ENCODE measurements around the gene RPS6KC1. TPM values are rescaled to one million over a fixed set of nuclear protein-coding genes. Genes with fewer than 3 reads are reported as not detected.

RPS6KC1 gene
- total and polyA plus RNA-seq, 7 experiments from 2014 or later = 5.4 to 18.9 (median 11.5) TPM

DNA sequence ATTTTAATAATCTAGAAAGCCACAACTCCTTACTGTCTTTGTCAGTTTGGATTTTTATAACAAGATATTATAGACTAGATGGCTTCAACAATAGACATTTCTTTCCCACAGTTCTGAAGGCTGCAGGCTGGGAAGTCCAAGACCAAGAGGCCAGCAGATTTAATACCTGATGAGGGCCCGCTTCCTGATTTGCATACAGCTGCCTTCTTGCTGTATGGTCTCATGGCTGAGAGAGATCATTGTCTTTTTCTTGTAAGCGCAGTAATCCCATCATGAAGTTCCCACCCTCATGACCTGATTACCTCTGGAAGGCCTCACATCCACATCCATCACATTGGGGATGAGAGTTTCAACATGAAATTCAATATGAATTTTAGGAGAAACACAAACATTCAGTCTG is 9.8 kb downstream of the RPS6KC1 start:
- CTCF ChIA-PET = no interaction called here
- H3K4me1 Mint-ChIP-seq = peaks cover 0 to 32% (median 10%) of the 10 kb centered on the region in 7 donors

DNA sequence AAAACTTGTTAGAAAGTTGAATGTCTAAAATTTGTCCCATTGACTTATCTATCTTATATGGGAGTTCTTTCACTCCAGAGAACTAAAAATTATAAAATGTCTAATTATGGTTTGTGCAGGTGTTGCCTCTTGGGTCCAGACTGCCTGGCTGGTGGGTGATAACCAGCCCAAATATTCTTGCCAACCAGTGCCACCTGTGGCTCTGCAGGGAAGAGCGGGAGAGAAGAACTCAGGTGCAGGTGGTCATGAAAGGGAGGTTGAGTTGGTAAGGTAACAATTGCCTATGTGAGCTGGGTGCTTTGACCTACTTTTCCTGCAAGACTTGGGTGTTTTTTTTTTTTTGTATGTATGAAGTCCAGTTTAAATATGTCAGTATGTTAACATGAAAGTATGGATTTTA is 10.2 kb downstream of the RPS6KC1 start:
- no peak overlapping the region for H3K27ac Mint-ChIP-seq
- ATAC-seq (no peak), DNase-seq (no peak)
- no peak overlapping the region for H3K27ac ChIP-seq (ENCODE audit: low read depth, low read length)
- peaks cover 0 to 3% of the 10 kb centered on the region in 2 donors for H3K4me1 ChIP-seq (ENCODE audit: control insufficient read depth in 2 of 2, insufficient read depth in 2 of 2, low read length in 2 of 2)
- peaks cover 0 to 30% (median 11%) of the 10 kb centered on the region in 7 donors for H3K4me1 Mint-ChIP-seq
- ChIA-PET POLR2A (no interaction called here), CTCF (no interaction called here)
- no peak overlapping the region for H3K4me3 ChIP-seq (ENCODE audit: low read length)
- no peaks in the 10 kb centered on the region for H3K9me3 ChIP-seq (ENCODE audit: control insufficient read depth in 2 of 3, low read length in 3 of 3)
- H3K4me3 Mint-ChIP-seq = no peak overlapping the region
- no peaks in the 10 kb centered on the region for H3K27me3 Mint-ChIP-seq
- H3K27me3 ChIP-seq (ENCODE audit: control insufficient read depth in 2 of 2, insufficient read depth in 2 of 2, low read length in 2 of 2) = no peaks in the 10 kb centered on the region
- peaks cover 0 to 23% (median 9%) of the 10 kb centered on the region in 5 donors for H3K36me3 Mint-ChIP-seq
- intact Hi-C loops (cut with micrococcal nuclease) = no loop called here
- no peaks in the 10 kb centered on the region for H3K36me3 ChIP-seq (ENCODE audit: control insufficient read depth in 2 of 3, insufficient read depth in 3 of 3, low read length in 3 of 3)
- H3K9me3 Mint-ChIP-seq = peaks cover 0 to 3% (median 0%) of the 10 kb centered on the region in 11 donors

More for the DNA sequence above, 9.8 kb downstream of the RPS6KC1 start:
- Mint-ChIP-seq H3K36me3 (peaks cover 0 to 23% (median 9%) of the 10 kb centered on the region in 5 donors), H3K4me3 (no peak overlapping the region), H3K27me3 (no peaks in the 10 kb centered on the region), H3K27ac (no peak overlapping the region), H3K9me3 (peaks cover 0 to 3% (median 0%) of the 10 kb centered on the region in 11 donors)
- no peak overlapping the region for H3K4me3 ChIP-seq (ENCODE audit: low read length)
- no peak for ATAC-seq
- no peak for DNase-seq
- no peaks in the 10 kb centered on the region for H3K27me3 ChIP-seq (ENCODE audit: control insufficient read depth in 2 of 2, insufficient read depth in 2 of 2, low read length in 2 of 2)
- H3K9me3 ChIP-seq (ENCODE audit: control insufficient read depth in 2 of 3, low read length in 3 of 3) = no peaks in the 10 kb centered on the region
- peaks cover 0 to 3% of the 10 kb centered on the region in 2 donors for H3K4me1 ChIP-seq (ENCODE audit: control insufficient read depth in 2 of 2, insufficient read depth in 2 of 2, low read length in 2 of 2)
- intact Hi-C loops (cut with micrococcal nuclease) = no loop called here
- POLR2A ChIA-PET = no interaction called here
- H3K36me3 ChIP-seq (ENCODE audit: control insufficient read depth in 2 of 3, insufficient read depth in 3 of 3, low read length in 3 of 3) = no peaks in the 10 kb centered on the region
- no peak overlapping the region for H3K27ac ChIP-seq (ENCODE audit: low read depth, low read length)

DNA sequence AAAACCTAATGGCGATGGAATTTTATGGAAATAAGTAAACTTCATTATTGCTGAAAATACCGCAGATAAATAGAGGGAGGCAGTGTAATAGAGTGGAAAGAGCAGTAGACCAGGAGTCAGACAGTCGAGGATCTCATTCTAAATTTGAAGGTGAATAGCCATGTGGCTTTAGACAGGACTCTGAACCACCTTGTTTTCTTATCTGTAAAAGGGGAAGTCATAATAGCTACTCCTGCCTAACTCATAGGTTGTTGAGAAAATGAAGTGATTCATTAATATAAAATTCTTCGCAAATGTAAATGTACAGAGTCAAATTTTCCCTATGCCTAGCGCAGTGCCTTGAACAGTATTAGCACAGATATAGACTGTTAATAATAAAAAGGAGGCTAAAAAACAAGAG is 14.8 kb downstream of the RPS6KC1 start:
- intact Hi-C loops (cut with micrococcal nuclease) = no loop called here
- CTCF ChIA-PET = no interaction called here
- no peak for DNase-seq
- no peak overlapping the region for H3K27ac ChIP-seq (ENCODE audit: low read depth, low read length)
- no peaks in the 10 kb centered on the region for H3K27me3 ChIP-seq (ENCODE audit: control insufficient read depth in 2 of 2, insufficient read depth in 2 of 2, low read length in 2 of 2)
- H3K4me3 ChIP-seq (ENCODE audit: low read length) = no peak overlapping the region
- no peaks in the 10 kb centered on the region for H3K27me3 Mint-ChIP-seq
- H3K4me1 Mint-ChIP-seq = peaks cover 7 to 23% (median 12%) of the 10 kb centered on the region in 7 donors
- H3K36me3 ChIP-seq (ENCODE audit: control insufficient read depth in 2 of 3, insufficient read depth in 3 of 3, low read length in 3 of 3) = no peaks in the 10 kb centered on the region
- no peak overlapping the region for H3K4me3 Mint-ChIP-seq
- no peaks in the 10 kb centered on the region for H3K9me3 ChIP-seq (ENCODE audit: control insufficient read depth in 2 of 3, low read length in 3 of 3)
- ATAC-seq = no peak
- peaks cover 0 to 7% of the 10 kb centered on the region in 2 donors for H3K4me1 ChIP-seq (ENCODE audit: control insufficient read depth in 2 of 2, insufficient read depth in 2 of 2, low read length in 2 of 2)
- H3K27ac Mint-ChIP-seq = peak overlapping the region in 1 of 9 donors; percentile 67
- POLR2A ChIA-PET = no interaction called here
- peaks cover 0 to 18% (median 5%) of the 10 kb centered on the region in 5 donors for H3K36me3 Mint-ChIP-seq
- H3K9me3 Mint-ChIP-seq = no peaks in the 10 kb centered on the region

DNA sequence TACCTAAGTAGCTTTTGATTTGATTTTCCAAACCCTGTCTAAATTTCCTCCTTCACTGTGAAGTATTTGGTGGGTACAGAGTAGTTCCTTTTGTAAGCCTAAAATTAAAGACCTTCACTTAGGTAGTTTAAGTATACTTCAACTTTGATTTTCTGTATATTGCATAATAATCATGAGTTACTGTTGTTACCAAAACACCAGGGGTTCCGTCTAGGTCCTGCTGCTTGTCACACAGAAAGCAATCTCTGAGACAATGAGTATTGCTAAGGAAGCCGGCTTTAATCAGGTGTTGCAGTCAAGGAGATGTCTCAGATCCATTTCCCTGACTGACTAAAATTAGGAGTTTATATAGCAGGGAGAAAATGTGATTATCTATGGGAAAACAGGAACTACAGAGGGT is 15.3 kb downstream of the RPS6KC1 start:
- H3K36me3 Mint-ChIP-seq = peaks cover 0 to 12% (median 1%) of the 10 kb centered on the region in 5 donors
- ChIA-PET POLR2A (no interaction called here), CTCF (no interaction called here)
- H3K27me3 Mint-ChIP-seq = no peaks in the 10 kb centered on the region
- H3K27ac Mint-ChIP-seq = no peak overlapping the region
- Histone ChIP-seq H3K27me3 (ENCODE audit: control insufficient read depth in 2 of 2, insufficient read depth in 2 of 2, low read length in 2 of 2) (no peaks in the 10 kb centered on the region), H3K9me3 (ENCODE audit: control insufficient read depth in 2 of 3, low read length in 3 of 3) (no peaks in the 10 kb centered on the region), H3K36me3 (ENCODE audit: control insufficient read depth in 2 of 3, insufficient read depth in 3 of 3, low read length in 3 of 3) (no peaks in the 10 kb centered on the region), H3K27ac (ENCODE audit: low read depth, low read length) (no peak overlapping the region), H3K4me3 (ENCODE audit: low read length) (no peak overlapping the region), H3K4me1 (ENCODE audit: control insufficient read depth in 2 of 2, insufficient read depth in 2 of 2, low read length in 2 of 2) (peaks cover 0 to 7% of the 10 kb centered on the region in 2 donors)
- no peak overlapping the region for H3K4me3 Mint-ChIP-seq
- intact Hi-C loops (cut with micrococcal nuclease) = no loop called here
- DNase-seq (no peak), ATAC-seq (no peak)
- H3K9me3 Mint-ChIP-seq = no peaks in the 10 kb centered on the region
- peaks cover 7 to 19% (median 12%) of the 10 kb centered on the region in 7 donors for H3K4me1 Mint-ChIP-seq

DNA sequence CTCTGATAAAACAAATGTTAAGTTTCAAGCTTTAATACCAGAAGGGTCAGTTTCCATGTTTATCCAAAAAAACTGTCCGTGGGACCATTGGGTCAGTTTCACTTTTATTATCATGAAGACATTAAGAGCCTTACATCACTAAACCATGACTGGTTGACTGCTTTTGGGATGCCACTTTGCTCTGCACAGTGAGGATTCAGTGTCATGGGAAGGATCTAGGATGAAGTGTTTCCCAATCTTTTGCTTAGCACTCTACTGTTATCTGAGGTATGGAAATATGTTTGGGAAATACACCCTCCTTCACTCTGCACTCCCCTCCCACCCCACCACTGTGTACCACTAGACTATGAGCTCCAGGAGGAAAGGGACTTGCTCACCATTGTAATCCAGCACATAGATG is 16.3 kb downstream of the RPS6KC1 start:
- H3K9me3 ChIP-seq (ENCODE audit: control insufficient read depth in 2 of 3, low read length in 3 of 3) = no peaks in the 10 kb centered on the region
- H3K4me3 ChIP-seq (ENCODE audit: low read length) = no peak overlapping the region
- intact Hi-C loops (cut with micrococcal nuclease) = no loop called here
- H3K27ac ChIP-seq (ENCODE audit: low read depth, low read length) = no peak overlapping the region
- Mint-ChIP-seq H3K9me3 (no peaks in the 10 kb centered on the region), H3K27me3 (no peaks in the 10 kb centered on the region), H3K27ac (no peak overlapping the region), H3K4me1 (peaks cover 7 to 21% (median 12%) of the 10 kb centered on the region in 7 donors), H3K4me3 (no peak overlapping the region), H3K36me3 (peaks cover 0 to 14% (median 0%) of the 10 kb centered on the region in 5 donors)
- H3K4me1 ChIP-seq (ENCODE audit: control insufficient read depth in 2 of 2, insufficient read depth in 2 of 2, low read length in 2 of 2) = peaks cover 0 to 7% of the 10 kb centered on the region in 2 donors
- CTCF ChIA-PET = no interaction called here
- DNase-seq = no peak
- H3K27me3 ChIP-seq (ENCODE audit: control insufficient read depth in 2 of 2, insufficient read depth in 2 of 2, low read length in 2 of 2) = no peaks in the 10 kb centered on the region
- POLR2A ChIA-PET = interaction anchor here (0.8 kb wide), 1 partner anchor 1228 kb away, joined by 3 read pairs; no protein-coding TSS in a partner anchor
- no peak for ATAC-seq
- no peaks in the 10 kb centered on the region for H3K36me3 ChIP-seq (ENCODE audit: control insufficient read depth in 2 of 3, insufficient read depth in 3 of 3, low read length in 3 of 3)

DNA sequence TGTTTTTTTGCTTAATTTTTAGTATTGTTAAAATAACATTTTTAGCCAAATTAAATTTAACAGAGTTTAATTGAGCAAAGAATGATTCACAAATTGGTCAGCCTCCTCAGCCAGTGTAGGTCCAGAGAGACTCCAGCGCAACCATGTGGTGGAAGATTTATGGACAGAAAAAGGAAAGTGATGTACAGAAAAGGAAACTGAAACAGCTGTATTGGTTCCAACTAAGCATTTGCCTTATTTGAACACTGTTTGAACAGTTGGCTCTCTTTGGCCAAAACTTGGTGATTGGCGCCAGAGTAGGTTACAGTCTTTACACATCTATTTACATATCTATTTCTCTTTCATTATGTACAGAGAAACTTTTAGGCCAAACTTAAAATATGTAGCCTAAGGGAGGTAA is 19.4 kb downstream of the RPS6KC1 start:
- no peaks in the 10 kb centered on the region for H3K9me3 ChIP-seq (ENCODE audit: control insufficient read depth in 2 of 3, low read length in 3 of 3)
- no peaks in the 10 kb centered on the region for H3K9me3 Mint-ChIP-seq
- H3K27me3 ChIP-seq (ENCODE audit: control insufficient read depth in 2 of 2, insufficient read depth in 2 of 2, low read length in 2 of 2) = no peaks in the 10 kb centered on the region
- no peak overlapping the region for H3K27ac ChIP-seq (ENCODE audit: low read depth, low read length)
- ATAC-seq (peak; percentile 71), DNase-seq (no peak)
- H3K4me3 ChIP-seq (ENCODE audit: low read length) = no peak overlapping the region
- ChIA-PET POLR2A (interaction anchor here (0.7 kb wide), 1 partner anchor 14 kb away, joined by 3 read pairs; no protein-coding TSS in a partner anchor), CTCF (no interaction called here)
- H3K36me3 ChIP-seq (ENCODE audit: control insufficient read depth in 2 of 3, insufficient read depth in 3 of 3, low read length in 3 of 3) = no peaks in the 10 kb centered on the region
- peak overlapping the region in 1 of 10 donors; percentile 53 for H3K4me3 Mint-ChIP-seq
- peaks cover 0 to 19% (median 6%) of the 10 kb centered on the region in 5 donors for H3K36me3 Mint-ChIP-seq
- peaks cover 0 to 7% of the 10 kb centered on the region in 2 donors for H3K4me1 ChIP-seq (ENCODE audit: control insufficient read depth in 2 of 2, insufficient read depth in 2 of 2, low read length in 2 of 2)
- intact Hi-C loops (cut with micrococcal nuclease) = loop anchor here in 1 of 2 donors (5.0 kb wide), 1 partner anchor 53 kb away; the partner anchor contains the start of gene ANGEL2
- H3K27me3 Mint-ChIP-seq = no peaks in the 10 kb centered on the region
- H3K4me1 Mint-ChIP-seq = peaks cover 7 to 36% (median 10%) of the 10 kb centered on the region in 7 donors
- H3K27ac Mint-ChIP-seq = peak overlapping the region in 1 of 9 donors; percentile 9

DNA sequence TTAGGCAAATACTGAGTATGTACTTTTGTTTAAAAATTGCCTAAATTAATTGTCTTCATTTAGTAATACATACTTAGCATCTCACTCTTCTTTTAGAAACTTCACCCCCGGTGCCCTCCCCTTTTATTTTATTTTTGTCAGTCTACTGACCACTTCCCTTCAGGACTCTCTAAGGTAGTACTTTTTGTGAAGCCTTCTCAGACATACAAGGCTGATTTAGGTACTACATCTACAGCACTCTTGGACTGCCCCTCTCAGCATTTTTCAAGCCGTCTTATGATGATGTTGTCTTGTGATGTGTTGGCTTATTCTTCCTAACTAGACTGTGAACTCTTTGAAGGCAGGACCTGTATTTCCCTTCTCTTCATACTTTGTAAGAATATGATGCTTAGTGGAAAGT is 24.7 kb downstream of the RPS6KC1 start:
- Mint-ChIP-seq H3K9me3 (no peaks in the 10 kb centered on the region), H3K4me1 (peaks cover 0 to 30% (median 7%) of the 10 kb centered on the region in 7 donors), H3K27ac (no peak overlapping the region), H3K4me3 (no peak overlapping the region), H3K36me3 (peaks cover 0 to 27% (median 14%) of the 10 kb centered on the region in 5 donors), H3K27me3 (no peaks in the 10 kb centered on the region)
- ChIA-PET POLR2A (no interaction called here), CTCF (no interaction called here)
- intact Hi-C loops (cut with micrococcal nuclease) = no loop called here
- Histone ChIP-seq H3K36me3 (ENCODE audit: control insufficient read depth in 2 of 3, insufficient read depth in 3 of 3, low read length in 3 of 3) (no peaks in the 10 kb centered on the region), H3K4me1 (ENCODE audit: control insufficient read depth in 2 of 2, insufficient read depth in 2 of 2, low read length in 2 of 2) (no peaks in the 10 kb centered on the region), H3K4me3 (ENCODE audit: low read length) (no peak overlapping the region), H3K27ac (ENCODE audit: low read depth, low read length) (no peak overlapping the region), H3K9me3 (ENCODE audit: control insufficient read depth in 2 of 3, low read length in 3 of 3) (no peaks in the 10 kb centered on the region), H3K27me3 (ENCODE audit: control insufficient read depth in 2 of 2, insufficient read depth in 2 of 2, low read length in 2 of 2) (no peaks in the 10 kb centered on the region)
- ATAC-seq (no peak), DNase-seq (no peak)

Measured in naive thymus-derived CD4-positive, alpha-beta T cell (primary cell).